ENCODE data around the gene WDR87. TPM values are rescaled to one million over a fixed set of nuclear protein-coding genes. Genes with fewer than 3 reads are reported as not detected.
A peak's percentile ranks its signal among the peaks of the same experiment; 100 is the strongest.

Gene WDR87
- total and polyA plus RNA-seq, 10 of the 15 experiments (the other 5 are each of a cell fraction or from before 2014, with no cell fraction given): not detected

DNA sequence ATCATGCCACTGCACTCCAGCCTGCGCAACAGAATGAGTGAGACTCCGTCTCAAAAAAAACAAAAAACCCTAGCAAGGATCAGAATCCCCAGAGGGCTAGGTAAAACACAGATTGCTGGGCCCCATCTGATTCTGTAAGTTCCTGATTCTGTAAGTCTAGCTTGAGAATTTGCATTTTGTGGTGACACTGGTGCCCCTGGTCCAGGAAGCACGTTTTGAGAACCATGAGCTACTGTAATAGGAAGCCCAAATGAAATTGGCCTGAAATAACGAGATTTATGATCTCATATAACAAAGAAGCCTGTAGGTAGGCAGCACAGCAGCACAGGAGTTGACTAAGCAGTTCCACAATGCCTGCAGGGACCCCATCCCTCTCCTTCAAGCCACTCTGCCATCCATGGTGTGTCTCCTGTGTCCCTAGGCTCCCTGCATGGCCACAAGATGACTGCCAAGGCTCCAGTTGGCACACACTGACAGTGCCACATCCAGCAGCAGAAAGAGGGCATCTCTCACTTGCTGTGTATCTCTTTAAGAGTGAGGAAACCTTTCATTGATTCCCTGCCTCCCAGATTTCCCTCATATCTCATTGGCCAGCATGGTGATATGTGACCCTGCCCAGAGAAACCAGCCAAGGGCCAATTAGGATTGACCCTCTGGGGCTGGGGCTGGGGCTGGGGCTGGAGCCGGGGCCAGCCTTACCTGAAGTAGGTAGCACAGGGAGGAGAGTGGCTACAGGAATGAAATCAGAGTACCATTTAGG is 22.3 kb upstream of the WDR87 start (continued):
- TF ChIP-seq, protein P1, sequence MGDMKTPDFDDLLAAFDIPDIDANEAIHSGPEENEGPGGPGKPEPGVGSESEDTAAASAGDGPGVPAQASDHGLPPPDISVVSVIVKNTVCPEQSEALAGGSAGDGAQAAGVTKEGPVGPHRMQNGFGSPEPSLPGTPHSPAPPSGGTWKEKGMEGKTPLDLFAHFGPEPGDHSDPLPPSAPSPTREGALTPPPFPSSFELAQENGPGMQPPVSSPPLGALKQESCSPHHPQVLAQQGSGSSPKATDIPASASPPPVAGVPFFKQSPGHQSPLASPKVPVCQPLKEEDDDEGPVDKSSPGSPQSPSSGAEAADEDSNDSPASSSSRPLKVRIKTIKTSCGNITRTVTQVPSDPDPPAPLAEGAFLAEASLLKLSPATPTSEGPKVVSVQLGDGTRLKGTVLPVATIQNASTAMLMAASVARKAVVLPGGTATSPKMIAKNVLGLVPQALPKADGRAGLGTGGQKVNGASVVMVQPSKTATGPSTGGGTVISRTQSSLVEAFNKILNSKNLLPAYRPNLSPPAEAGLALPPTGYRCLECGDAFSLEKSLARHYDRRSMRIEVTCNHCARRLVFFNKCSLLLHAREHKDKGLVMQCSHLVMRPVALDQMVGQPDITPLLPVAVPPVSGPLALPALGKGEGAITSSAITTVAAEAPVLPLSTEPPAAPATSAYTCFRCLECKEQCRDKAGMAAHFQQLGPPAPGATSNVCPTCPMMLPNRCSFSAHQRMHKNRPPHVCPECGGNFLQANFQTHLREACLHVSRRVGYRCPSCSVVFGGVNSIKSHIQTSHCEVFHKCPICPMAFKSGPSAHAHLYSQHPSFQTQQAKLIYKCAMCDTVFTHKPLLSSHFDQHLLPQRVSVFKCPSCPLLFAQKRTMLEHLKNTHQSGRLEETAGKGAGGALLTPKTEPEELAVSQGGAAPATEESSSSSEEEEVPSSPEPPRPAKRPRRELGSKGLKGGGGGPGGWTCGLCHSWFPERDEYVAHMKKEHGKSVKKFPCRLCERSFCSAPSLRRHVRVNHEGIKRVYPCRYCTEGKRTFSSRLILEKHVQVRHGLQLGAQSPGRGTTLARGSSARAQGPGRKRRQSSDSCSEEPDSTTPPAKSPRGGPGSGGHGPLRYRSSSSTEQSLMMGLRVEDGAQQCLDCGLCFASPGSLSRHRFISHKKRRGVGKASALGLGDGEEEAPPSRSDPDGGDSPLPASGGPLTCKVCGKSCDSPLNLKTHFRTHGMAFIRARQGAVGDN (IDR thresholded peaks at IDR 0.05): peak; percentile 69
- TF ChIP-seq DPF2 (IDR thresholded peaks at IDR 0.05) (no peak; the same call in 1 of the 2 replicates), ZZZ3 (IDR thresholded peaks at IDR 0.05; ENCODE audit: control insufficient read depth, insufficient read length, low read depth) (no peak), POU2F2 (IDR thresholded peaks at IDR 0.05; ENCODE audit: borderline replicate concordance, low read depth, low read length) (peak; percentile 98), MXI1 (IDR thresholded peaks at IDR 0.05; ENCODE audit: low read depth, low read length) (peak; percentile 62), TBL1XR1 (IDR thresholded peaks at IDR 0.05; ENCODE audit: low read depth, low read length) (0 out of 2 replicates have a peak, but pooled peaks have one; percentile 45)
- TF ChIP-seq, protein P2, sequence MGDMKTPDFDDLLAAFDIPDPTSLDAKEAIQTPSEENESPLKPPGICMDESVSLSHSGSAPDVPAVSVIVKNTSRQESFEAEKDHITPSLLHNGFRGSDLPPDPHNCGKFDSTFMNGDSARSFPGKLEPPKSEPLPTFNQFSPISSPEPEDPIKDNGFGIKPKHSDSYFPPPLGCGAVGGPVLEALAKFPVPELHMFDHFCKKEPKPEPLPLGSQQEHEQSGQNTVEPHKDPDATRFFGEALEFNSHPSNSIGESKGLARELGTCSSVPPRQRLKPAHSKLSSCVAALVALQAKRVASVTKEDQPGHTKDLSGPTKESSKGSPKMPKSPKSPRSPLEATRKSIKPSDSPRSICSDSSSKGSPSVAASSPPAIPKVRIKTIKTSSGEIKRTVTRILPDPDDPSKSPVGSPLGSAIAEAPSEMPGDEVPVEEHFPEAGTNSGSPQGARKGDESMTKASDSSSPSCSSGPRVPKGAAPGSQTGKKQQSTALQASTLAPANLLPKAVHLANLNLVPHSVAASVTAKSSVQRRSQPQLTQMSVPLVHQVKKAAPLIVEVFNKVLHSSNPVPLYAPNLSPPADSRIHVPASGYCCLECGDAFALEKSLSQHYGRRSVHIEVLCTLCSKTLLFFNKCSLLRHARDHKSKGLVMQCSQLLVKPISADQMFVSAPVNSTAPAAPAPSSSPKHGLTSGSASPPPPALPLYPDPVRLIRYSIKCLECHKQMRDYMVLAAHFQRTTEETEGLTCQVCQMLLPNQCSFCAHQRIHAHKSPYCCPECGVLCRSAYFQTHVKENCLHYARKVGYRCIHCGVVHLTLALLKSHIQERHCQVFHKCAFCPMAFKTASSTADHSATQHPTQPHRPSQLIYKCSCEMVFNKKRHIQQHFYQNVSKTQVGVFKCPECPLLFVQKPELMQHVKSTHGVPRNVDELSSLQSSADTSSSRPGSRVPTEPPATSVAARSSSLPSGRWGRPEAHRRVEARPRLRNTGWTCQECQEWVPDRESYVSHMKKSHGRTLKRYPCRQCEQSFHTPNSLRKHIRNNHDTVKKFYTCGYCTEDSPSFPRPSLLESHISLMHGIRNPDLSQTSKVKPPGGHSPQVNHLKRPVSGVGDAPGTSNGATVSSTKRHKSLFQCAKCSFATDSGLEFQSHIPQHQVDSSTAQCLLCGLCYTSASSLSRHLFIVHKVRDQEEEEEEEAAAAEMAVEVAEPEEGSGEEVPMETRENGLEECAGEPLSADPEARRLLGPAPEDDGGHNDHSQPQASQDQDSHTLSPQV (IDR thresholded peaks at IDR 0.05): no peak
- TF ChIP-seq, protein P3, sequence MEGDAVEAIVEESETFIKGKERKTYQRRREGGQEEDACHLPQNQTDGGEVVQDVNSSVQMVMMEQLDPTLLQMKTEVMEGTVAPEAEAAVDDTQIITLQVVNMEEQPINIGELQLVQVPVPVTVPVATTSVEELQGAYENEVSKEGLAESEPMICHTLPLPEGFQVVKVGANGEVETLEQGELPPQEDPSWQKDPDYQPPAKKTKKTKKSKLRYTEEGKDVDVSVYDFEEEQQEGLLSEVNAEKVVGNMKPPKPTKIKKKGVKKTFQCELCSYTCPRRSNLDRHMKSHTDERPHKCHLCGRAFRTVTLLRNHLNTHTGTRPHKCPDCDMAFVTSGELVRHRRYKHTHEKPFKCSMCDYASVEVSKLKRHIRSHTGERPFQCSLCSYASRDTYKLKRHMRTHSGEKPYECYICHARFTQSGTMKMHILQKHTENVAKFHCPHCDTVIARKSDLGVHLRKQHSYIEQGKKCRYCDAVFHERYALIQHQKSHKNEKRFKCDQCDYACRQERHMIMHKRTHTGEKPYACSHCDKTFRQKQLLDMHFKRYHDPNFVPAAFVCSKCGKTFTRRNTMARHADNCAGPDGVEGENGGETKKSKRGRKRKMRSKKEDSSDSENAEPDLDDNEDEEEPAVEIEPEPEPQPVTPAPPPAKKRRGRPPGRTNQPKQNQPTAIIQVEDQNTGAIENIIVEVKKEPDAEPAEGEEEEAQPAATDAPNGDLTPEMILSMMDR (IDR thresholded peaks at IDR 0.05 in 2 of 3, conservative IDR thresholded peaks at IDR 0.05 in 1 of 3; ENCODE audit: control insufficient read depth in 2 of 3, extremely low read depth in 1 of 3, insufficient read depth in 1 of 3, low read depth in 3 of 3, low read length in 3 of 3): no peak
- TF ChIP-seq, protein P4, sequence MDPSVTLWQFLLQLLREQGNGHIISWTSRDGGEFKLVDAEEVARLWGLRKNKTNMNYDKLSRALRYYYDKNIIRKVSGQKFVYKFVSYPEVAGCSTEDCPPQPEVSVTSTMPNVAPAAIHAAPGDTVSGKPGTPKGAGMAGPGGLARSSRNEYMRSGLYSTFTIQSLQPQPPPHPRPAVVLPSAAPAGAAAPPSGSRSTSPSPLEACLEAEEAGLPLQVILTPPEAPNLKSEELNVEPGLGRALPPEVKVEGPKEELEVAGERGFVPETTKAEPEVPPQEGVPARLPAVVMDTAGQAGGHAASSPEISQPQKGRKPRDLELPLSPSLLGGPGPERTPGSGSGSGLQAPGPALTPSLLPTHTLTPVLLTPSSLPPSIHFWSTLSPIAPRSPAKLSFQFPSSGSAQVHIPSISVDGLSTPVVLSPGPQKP (IDR thresholded peaks at IDR 0.05; ENCODE audit: low read depth, low read length): no peak
